DOHH2 (cell line): ENCODE results near the gene GCKR.

ENCODE experiments used
- H3F3A ChIP-seq: fragments of 200-600 bp; sonication (generic), shearing (Covaris generic); 2 replicates; pipeline ENCODE4 v1.6.0; 2016; ENCODE audit warnings: antibody characterized with exemption, mild to moderate bottlenecking; ENCODE audit not compliant: control insufficient read depth, insufficient read depth
- H3K27ac ChIP-seq: fragments of 200-600 bp; sonication (generic); 2 replicates; pipeline ENCODE4 v1.5.1; 2014; ENCODE audit warnings: low read depth, mild to moderate bottlenecking, low read length, moderate library complexity
- H3K27me3 ChIP-seq: fragments of 200-600 bp; sonication (generic); 2 replicates; pipeline ENCODE4 v1.6.1; 2014; ENCODE audit warnings: mild to moderate bottlenecking, low read length, mixed read lengths; ENCODE audit not compliant: control insufficient read depth
- H3K36me3 ChIP-seq: fragments of 200-600 bp; sonication (generic); 2 replicates; pipeline ENCODE4 v1.6.1; 2014; ENCODE audit warnings: mild to moderate bottlenecking, low read length, moderate library complexity, mixed read lengths; ENCODE audit not compliant: control insufficient read depth
- H3K4me1 ChIP-seq: fragments of 200-600 bp; sonication (generic); 2 replicates; pipeline ENCODE4 v1.6.1; 2014; ENCODE audit warnings: mild to moderate bottlenecking, low read length, mixed read lengths; ENCODE audit not compliant: control insufficient read depth
- H3K4me2 ChIP-seq: fragments of 200-600 bp; sonication (generic); 2 replicates; pipeline ENCODE4 v1.6.0; 2014; ENCODE audit warnings: mild to moderate bottlenecking, low read length, moderate library complexity
- H3K4me3 ChIP-seq: fragments of 200-600 bp; sonication (generic); 2 replicates; pipeline ENCODE4 v1.5.1; 2014; ENCODE audit warnings: mild to moderate bottlenecking, low read length, mixed read lengths
- H3K79me2 ChIP-seq: fragments of 200-600 bp; sonication (generic); 2 replicates; pipeline ENCODE4 v1.6.1; 2014; ENCODE audit warnings: mild to moderate bottlenecking, low read length, mixed read lengths; ENCODE audit not compliant: control insufficient read depth
- H3K9me2 ChIP-seq: fragments of 200-600 bp; sonication (generic); replicated peaks from 2 replicates; pipeline ENCODE4 v1.6.1; 2014; ENCODE audit warnings: mild to moderate bottlenecking, low read length, mixed read lengths; ENCODE audit not compliant: control insufficient read depth
- H3K9me3 ChIP-seq: fragments of 200-600 bp; sonication (generic); 2 replicates; pipeline ENCODE4 v1.6.1; 2014; ENCODE audit warnings: antibody characterized with exemption, low read length, mixed read lengths; ENCODE audit not compliant: control insufficient read depth, insufficient read depth
- H4K20me1 ChIP-seq: fragments of 200-600 bp; sonication (generic); 2 replicates; pipeline ENCODE4 v1.6.0; 2014; ENCODE audit warnings: low read depth, mild to moderate bottlenecking, antibody characterized with exemption, low read length, moderate library complexity; ENCODE audit not compliant: control insufficient read depth, insufficient read depth
- EZH2phosphoT487 ChIP-seq: fragments of 200-600 bp; sonication (generic); IDR thresholded peaks from 2 replicates; pipeline ENCODE4 v1.6.1; 2017; ENCODE audit warnings: borderline replicate concordance, mild to moderate bottlenecking, antibody characterized with exemption, low read length, moderate library complexity, mixed read lengths
- TF ChIP-seq, protein P1 (sequence below): fragments of 200-600 bp; sonication (generic); IDR thresholded peaks from one replicate; pipeline ENCODE4 v1.5.1; 2014; ENCODE audit warnings: antibody characterized with exemption, mild to moderate bottlenecking, low read depth, low read length; ENCODE audit not compliant: poor library complexity, severe bottlenecking

The GCKR gene

DNA sequence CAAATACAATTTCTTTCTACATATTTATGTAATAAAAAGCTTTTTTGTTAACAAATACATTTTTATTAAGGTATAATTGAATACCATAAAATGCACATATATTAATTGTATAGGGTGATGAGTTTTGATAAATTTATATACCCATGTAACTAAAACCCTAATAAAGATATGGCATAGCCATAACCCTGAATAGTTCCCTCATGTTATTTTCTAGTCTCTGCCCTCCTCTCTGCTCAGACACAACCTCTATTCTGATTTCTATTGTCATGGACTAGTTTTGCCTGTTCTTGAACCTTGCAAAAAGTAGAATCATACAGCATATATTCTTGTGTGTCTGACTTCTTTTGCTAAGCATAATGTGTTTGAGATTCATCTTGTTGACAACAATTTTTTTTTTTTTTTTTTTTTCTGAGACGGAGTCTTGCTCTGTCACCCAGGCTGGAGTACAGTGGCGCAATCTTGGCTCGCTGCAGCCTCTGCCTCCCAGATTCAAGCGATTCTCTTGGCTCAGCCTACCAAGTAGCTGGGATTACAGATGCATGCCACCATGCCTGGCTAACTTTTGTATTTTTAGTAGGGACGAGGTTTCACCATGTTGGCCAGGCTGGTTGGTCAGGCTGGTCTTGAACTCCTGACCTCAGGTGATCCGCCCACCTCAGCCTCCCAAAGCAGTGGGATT is 47.6 kb downstream of the GCKR start:
- Histone ChIP-seq H3K4me3 (no peak overlapping the region), H3K79me2 (no peaks in the 10 kb centered on the region), H3K4me1 (no peaks in the 10 kb centered on the region), H3K36me3 (no peaks in the 10 kb centered on the region), H3K4me2 (no peak overlapping the region), H3K9me3 (no peaks in the 10 kb centered on the region), H3K27ac (no peak overlapping the region), H3K27me3 (no peaks in the 10 kb centered on the region), H3F3A (no peaks in the 10 kb centered on the region), H4K20me1 (no peaks in the 10 kb centered on the region), H3K9me2 (no peaks in the 10 kb centered on the region)
- TF ChIP-seq, protein P1, sequence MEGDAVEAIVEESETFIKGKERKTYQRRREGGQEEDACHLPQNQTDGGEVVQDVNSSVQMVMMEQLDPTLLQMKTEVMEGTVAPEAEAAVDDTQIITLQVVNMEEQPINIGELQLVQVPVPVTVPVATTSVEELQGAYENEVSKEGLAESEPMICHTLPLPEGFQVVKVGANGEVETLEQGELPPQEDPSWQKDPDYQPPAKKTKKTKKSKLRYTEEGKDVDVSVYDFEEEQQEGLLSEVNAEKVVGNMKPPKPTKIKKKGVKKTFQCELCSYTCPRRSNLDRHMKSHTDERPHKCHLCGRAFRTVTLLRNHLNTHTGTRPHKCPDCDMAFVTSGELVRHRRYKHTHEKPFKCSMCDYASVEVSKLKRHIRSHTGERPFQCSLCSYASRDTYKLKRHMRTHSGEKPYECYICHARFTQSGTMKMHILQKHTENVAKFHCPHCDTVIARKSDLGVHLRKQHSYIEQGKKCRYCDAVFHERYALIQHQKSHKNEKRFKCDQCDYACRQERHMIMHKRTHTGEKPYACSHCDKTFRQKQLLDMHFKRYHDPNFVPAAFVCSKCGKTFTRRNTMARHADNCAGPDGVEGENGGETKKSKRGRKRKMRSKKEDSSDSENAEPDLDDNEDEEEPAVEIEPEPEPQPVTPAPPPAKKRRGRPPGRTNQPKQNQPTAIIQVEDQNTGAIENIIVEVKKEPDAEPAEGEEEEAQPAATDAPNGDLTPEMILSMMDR: no peak
- no peak for TF ChIP-seq EZH2phosphoT487

DNA sequence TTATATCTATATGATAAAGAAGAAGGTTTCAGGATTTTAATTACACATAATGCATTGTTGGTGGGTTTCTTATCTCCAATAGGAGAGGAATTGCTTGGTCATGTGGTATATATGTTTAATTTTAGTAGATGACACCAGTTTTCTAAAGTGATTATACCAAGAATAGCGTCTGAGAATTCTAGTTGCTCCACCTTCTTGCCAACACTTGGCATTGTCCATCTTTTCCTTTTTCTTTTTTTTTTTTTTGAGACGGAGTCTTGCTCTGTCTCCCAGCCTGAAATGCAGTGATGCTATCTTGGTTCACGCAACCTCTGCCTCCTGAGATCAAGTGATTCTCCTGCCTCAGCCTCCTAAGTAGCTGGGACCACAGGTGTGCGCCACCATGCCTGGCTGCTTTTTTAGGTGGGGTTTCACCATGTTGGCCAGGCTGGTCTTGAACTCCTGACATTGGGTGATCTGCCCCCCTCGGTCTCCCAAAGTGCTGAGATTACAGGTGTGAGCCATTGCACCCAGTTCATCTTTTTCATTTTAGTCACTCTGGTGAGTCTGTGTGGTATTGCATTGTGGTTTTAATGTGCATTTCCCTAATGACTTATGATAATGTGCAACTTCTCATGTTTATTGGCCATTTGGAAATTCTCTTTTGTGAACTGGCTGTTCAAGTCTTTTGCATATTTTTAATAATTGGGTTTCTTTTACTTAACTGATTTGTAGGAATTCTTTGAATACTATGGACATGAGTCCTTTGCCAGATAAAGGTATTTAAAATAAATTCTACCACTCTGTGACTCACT is 48.9 kb downstream of the GCKR start:
- TF ChIP-seq, protein P1: no peak
- no peak for TF ChIP-seq EZH2phosphoT487
- Histone ChIP-seq H4K20me1 (no peaks in the 10 kb centered on the region), H3K4me2 (no peak overlapping the region), H3K9me2 (no peaks in the 10 kb centered on the region), H3K4me3 (no peak overlapping the region), H3K4me1 (no peaks in the 10 kb centered on the region), H3K79me2 (no peaks in the 10 kb centered on the region), H3K9me3 (no peaks in the 10 kb centered on the region), H3K36me3 (no peaks in the 10 kb centered on the region), H3K27ac (no peak overlapping the region), H3F3A (no peaks in the 10 kb centered on the region), H3K27me3 (no peaks in the 10 kb centered on the region)

DNA sequence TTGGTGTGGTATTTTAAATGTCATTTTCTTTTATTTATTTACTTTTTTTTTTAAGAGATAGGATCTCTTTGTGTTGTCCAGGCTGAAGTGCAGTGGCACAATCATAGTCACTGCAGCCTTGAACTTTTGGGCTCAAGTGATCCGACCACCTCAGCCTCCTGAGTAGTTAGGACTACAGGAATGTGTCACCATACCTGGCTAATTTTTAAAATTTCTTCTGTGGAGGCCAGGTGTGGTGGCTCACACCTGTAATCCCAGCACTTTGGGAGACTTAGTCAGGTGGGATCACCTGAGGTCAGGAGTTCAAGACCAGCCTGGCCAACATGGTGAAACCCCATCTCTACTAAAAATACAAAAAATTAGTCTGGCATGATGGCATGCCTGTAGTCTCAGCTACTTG is 52.7 kb downstream of the GCKR start:
- Histone ChIP-seq H3K36me3 (no peaks in the 10 kb centered on the region), H3K27ac (no peak overlapping the region), H3K4me2 (no peak overlapping the region), H3F3A (no peaks in the 10 kb centered on the region), H3K9me3 (no peaks in the 10 kb centered on the region), H3K4me1 (no peaks in the 10 kb centered on the region), H3K27me3 (peaks cover 15% of the 10 kb centered on the region), H3K9me2 (no peaks in the 10 kb centered on the region), H3K79me2 (no peaks in the 10 kb centered on the region), H4K20me1 (no peaks in the 10 kb centered on the region), H3K4me3 (no peak overlapping the region)
- TF ChIP-seq, protein P1: no peak
- no peak for TF ChIP-seq EZH2phosphoT487
